Inflammatory macrophage treated with lipopolysaccharide for 4 hours (primary cell): Measurements from ENCODE around the gene PGGHG.
"Not testable (repeated sequence)": the region's sequence is repeated elsewhere in the genome, so short reads cannot be mapped to it uniquely, and the experiment has no call there.

ENCODE experiments used
- DNase-seq: peaks from one replicate; pipeline ENCODE4 v3.0.0-alpha.2; 2020

PGGHG gene

DNA sequence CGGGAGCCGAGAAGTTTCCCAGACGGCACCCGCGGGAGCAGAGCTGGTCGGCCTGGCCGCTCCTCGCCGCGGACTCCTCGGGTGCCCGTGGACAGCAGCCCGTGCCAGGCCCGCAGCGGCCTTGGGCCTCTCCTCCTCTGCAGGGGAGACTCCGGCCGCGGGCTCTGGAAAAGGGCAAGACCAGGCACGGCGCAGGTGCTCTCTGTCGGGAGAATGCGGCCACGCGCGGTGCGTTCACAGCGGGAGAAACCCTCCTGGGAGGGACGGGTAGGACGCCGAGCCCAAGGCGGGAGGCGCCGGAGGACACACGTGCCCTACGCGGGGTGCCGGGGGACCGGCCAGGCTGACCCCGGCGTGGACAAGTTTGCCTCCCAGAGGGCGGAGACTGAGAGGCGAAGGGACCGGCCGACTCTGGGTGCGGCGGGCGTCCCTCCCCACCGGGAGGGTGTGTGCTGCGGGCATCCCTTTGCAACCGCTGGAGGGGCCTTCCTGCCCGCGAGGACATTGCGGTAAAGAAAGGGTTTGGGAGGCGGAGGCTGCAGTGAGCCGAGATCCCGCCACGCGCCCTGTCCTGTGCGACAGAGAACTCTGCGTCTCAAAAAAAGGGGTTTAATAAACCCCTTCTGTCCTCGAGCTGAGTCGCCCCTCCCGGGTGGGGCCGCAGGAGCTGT is 27.2 kb downstream of the PGGHG start:
- no peak for DNase-seq

DNA sequence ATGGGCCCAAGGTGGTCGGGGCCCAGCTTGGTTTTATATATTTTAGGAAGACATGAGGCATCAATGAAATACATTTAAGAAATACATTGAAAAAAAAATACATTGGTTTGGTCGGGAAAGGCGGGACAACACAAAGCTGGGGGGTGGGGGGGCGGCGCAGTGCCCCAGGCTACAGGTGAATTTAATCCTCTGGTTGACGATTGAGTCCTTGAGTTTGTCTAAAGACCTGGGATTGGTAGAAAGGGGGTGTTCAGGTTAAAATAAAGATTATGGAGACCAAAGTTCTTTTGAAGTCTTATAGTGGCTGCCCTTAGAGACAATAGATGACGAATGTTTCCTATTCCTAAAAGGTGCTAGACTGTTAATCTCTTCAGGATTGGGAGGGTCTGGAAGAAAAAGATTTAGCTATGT is 28.0 kb downstream of the PGGHG start:
- DNase-seq: no peak

DNA sequence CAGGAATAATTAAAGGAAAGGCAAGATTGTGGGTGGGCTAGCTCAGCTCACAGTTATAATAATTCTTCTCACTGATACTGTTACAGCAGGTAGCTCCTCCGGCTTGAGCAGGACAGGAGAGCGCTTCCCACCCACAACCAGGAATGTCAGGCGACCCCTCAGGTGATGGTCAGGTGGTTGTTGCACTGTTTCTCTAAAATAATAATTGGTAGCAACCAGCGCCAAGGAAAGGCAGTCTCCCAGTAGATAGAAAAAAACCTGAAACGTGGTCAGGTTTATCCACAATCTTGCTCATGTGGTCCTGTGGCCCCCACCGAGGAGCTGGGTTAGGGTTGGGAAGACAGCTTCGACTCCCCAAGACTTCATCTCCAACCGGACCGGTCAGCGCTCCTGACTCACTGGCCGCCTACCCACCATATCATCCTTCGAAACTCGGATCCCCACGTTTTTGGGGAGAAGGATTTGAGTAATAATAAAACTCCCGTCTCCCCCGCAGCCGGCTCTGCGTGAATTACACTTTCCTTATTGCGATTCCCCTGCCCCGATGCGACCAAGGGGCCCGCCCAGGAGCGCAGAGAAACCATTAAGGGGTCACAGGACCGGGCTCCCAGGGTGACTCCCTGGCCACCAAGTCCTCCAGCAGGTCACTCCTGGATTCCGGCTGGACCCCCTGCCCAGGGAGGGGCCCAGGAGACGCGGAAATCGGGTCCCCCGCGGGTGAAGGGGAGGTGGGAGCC is 28.9 kb downstream of the PGGHG start:
- not testable (repeated sequence) for DNase-seq

DNA sequence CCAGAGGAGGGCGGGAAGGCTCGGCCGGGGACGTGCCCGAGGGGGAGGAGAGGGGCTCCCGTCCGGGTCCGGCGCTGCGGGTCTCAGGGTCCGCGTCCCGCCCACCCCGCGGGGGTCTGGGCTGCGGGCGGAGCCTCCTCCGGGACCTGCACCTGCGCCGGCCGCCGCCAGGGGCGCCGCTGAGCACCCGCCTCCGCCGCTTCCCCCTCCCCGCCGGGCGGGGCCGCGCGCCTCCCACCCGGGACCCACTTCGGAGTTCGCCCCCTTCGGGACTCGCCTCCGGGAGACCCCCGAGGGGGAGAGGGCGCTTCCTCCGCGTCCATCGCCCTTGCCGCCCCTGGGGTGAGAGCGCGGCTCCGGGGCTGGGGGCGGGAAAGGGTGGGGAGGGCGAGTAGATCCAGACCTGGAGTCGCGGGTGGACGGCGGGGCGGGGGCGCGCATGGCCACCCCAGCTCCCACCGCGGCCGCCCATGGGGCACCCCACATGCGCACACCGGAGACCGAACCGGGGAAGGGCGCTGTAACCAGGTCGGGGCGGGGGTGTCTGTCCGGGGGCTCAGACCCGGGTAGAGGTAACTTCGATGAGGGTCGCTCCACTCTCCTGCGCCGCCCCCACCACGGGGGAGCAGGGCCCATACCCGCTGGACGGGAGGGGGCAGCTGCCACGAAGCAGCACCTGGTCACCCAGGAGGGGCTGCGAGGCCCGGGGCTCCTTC is 29.6 kb downstream of the PGGHG start:
- not testable (repeated sequence) for DNase-seq

DNA sequence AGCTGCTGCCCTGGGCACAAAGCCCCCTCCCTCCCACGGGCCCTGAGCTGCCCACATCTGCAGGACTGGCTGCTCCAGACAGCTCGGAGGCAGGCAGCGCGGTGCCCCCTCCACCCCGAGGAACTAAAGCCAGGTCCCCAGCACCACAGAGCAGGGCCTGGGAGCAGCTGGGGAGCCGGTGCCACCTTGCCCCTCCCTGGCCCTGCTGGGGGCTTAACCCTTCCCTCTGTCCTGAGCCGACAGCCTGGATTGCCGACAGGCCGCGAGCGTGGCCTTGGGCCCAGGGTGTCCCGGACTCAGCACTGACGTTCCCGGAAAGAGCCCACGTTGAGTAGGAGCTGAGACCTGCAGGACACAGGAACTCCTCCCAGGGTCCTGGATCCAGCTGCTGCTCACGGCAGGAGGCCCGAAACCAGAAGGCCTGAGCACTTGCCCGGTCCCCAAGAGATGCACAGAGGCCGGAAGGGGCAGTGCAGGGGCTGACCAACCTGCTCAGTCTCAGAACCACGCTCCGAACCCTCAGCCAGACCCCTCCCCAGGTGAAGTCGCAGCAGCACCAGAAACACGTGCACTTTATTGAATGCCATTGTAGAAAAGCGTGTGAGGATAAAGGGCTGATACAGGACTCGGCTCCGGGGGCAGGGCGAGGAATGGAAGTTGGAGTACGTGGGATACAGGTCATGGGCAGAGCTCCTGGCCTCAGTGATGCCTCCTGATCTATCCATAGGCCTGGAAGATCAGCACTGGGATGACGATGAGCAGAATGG is 30.4 kb downstream of the PGGHG start:
- not testable (repeated sequence) for DNase-seq

DNA sequence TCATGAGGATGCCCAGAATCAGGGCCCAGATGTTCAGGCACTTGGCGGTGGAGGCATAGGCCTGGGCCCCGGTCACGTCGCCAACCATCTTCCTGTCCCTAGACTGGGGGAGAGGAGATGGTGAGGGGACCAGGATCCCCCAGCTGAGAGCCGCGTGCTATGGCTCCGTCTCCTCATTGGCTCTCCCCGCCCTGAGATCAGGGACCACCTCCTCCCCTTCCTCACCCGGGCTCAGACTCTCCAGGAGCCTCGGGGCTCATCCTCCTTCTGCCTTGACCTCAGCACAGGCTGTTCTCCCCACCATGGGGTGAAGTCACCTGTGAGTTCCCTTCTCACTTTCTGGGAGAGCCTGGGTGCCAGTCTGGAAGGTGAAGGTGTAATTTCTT is 31.0 kb downstream of the PGGHG start:
- DNase-seq: not testable (repeated sequence)

DNA sequence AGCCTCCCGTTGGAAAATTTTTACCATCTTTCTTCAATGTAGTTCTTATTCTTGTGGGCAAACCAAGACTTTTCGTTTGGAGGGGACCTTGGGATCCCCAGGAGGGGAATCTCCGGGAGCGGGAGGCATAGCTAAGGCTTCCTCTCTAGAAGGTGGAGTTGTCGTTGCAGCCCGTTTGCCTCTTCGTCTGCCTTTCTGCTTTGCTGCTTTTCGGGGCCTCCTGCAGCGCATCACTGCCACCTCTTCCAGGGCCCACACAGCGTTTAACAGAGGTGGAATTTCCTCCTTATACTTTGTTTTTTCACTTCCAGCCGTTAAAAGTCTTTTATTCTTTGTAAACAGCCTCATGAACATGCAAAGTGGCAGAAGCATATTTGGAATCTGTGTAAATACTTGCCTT is 35.2 kb downstream of the PGGHG start:
- DNase-seq: no peak

DNA sequence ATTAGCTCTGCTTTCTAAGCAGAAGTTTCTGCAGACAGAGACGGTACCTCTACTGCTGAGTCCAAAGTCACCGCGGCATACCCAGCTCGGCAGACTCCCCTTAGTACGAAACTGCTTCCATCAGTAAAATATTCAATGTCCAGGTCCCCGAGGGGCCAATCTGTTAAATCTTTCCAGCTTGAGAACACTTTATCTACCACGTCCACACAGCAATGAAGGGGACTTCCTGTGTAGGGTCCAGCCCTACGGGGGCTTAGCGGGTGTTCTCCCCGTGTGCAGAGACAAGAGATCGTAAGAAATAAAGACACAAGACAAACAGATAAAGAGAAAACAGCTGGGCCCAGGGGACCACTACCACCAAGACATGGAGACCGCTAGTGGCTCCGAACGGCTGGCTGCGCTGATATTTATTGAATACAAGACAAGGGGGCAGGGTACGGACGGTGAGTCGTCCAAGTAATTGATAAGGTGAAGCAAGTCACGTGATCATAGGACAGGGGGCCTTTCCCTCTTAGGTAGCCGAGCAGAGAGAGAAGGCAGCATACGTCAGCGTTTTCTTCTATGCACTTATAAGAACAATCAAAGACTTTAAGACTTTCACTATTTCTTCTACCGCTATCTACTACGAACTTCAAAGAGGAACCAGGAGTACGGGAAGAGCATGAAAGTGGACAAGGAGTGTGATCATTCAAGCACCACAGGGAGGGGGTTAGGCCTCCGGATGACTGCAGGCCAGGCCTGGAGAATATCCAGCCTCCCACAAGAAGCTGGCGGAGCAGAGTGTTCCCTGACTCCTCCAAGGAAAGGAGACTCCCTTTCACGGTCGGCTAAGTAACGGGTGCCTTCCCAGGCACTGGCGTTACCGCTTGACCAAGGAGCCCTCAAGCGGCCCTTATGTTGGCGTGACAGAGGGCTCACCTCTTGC is 35.9 kb downstream of the PGGHG start:
- not testable (repeated sequence) for DNase-seq

DNA sequence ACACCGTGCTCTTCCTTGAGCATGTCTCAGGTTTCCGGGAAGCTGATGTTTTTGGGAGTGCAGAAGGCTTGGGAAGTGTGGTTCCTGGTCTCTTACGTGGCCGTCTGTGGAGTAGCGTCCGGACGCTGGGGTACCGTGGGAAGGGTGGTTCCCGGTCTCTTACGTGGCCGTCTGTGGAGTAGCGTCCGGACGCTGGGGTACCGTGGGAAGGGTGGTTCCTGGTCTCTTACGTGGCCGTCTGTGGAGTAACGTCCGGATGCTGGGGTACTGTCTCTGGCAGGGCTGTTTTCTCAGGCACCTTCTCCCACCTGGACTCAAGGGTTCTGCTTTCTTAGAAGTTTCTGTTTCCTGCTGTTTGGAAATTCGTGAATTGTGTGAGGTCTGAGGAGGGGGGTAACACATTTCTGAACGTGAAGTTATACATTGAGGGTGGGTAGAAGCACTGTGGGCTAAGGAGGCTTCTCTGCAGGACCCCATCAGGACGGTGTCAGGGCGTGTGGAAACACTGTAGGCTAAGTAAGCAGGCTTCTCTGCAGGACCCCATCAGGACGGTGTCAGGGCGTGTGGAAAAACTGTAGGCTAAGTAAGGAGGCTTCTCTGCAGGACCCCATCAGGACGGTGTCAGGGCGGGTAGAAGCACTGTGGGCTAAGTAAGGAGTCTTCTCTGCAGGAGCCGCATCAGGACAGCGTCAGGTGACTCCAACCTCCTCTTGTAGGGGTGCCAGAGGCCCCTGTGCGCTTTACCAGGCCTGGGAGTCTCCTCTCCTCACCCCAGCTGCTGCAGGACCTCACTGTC is 37.1 kb downstream of the PGGHG start:
- no peak for DNase-seq

DNA sequence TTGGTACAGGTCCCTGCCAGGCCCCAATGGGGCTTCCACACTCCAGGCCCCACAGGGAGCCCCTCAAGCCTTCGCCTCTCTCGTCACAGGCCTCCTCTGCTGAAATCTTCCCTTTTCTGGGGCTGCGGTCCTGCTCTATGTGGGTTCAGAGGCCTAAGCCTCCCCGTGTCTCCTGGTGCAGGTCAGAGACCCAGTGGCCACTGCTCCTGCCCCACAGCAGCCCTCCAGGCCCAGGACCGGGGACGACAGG is 37.6 kb downstream of the PGGHG start:
- no peak for DNase-seq

DNA sequence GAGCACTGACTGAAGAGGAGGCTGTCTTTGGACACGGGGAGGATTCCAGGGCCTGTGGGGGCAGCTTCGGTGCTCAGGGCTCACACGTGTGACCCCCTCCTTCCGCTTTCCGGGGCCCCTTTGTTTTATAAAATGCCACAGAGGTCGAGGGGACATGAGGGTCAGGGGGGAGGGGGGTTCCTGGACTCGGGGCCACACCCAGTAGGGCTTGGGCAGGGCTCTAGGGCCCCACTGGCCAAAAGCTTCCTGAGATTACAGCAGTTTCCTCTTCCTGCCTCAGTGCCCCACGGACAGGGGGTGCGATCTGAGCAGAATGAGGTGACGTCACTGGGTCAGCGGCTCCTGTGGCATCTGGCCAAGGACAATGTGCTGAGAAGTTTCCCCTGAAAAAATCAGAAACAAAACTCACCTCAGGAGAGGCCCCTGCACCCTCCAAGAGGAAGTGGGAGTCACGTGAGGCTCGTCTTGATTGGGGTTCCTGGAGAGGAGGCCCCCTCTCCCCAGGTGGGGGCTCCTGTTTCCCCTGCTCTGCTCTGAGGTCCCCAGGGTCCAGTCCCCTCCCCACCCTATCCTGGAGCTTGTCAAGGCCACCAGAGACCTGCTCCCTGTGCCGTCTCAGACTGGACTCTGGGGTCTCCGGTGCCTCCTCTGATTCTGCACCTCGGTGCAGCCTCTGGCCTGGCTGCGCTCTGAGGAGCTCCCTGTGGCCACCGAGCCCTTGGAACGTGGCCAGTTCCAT is 38.1 kb downstream of the PGGHG start:
- peak; percentile 88 for DNase-seq

DNA sequence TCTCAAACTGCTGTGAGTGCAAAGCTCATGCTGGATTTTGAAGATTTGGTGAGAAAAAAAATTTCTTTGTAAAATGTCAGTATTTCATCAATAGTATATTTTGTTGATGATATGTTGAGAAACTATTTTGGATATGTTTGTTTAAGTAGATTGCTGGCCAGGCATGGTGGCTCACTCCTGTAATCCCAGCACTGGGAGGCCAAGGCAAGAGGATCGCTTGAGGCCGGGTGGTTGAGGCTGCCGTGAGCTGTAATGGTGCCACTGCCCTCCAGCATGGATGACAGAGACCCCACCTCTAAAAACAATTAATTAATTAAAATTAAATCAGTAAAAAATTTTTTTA is 38.6 kb downstream of the PGGHG start:
- no peak for DNase-seq

DNA sequence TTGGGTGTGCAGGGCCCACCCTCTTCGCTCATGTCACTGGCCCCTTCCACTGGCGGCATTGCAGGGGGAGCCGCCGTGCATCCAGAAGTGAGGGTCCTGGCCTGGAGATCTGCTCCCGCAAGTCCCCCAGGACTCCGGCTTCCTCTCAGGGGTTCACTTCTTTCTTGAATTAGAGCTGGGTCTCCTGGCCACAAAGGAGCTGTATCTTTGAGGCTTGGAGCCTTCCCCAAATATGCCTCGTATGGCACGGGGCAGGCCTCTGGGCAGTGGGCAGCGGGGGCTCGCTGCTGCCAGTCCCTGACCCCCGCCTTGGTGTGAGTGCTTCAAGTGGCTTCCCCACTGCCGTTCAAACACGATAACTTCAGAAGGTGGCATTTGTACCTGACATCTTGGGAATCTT is 39.1 kb downstream of the PGGHG start:
- DNase-seq: no peak

DNA sequence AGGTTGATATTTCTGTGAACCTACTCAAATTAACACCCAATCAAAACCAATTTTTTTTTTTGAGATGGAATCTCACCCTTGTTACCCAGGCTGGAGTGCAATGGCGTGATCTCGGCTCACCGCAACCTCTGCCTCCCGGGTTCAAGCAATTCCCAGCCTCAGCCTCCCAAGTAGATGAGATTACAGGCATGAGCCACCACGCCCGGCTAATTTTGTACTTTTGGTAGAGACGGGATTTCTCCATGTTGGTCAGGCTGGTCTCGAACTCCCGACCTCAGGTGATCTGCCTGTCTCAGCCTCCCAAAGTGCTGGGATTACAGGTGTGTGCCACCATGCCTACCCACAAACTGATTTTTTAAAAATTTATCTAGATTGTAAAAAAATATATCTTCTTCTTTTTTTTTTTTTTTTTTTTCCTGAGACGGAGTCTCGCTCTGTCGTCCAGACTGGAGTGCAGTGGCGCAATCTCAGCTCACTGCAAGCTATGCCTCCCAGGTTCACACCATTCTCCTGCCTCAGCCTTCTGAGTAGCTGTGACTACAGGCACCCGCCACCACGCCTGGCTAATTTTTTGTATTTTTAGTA is 39.7 kb downstream of the PGGHG start:
- not testable (repeated sequence) for DNase-seq

DNA sequence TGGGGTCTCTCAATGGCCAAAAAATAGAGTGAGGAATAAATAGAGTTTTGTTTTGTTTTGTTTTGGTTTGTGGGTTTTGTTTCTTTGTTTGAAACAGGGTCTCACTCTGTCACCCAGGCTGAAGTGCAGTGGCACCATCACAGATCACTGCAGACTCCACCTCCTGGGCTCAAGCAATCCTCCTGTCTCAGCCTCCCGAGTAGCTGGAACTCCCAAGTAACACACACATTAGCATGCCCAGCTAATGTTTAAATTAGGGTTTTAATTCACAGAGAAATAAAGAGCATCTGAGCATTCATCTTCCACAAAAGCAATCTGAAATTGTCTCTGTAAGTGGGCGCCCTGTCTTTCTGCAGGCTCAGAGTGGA is 40.9 kb downstream of the PGGHG start:
- no peak for DNase-seq

DNA sequence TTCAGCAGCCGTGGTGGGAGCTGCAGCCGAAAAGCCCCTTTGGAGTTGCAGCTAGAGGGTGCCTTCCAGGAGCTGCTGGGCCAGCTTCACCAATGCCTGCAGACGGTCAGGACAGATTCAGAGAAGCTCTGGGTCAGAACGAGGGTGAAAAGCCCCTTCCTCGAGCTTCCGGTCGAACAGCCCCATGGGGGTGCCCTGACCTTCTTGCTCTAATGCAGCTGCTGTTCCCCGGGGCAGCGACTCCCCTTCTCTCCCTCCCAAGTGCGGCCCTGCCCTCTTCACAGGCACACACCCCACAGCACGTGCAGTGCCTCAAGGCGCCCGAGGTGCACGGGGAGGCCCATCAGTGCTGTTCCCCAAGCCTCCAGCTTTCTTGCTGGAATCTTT is 41.4 kb downstream of the PGGHG start:
- no peak for DNase-seq

DNA sequence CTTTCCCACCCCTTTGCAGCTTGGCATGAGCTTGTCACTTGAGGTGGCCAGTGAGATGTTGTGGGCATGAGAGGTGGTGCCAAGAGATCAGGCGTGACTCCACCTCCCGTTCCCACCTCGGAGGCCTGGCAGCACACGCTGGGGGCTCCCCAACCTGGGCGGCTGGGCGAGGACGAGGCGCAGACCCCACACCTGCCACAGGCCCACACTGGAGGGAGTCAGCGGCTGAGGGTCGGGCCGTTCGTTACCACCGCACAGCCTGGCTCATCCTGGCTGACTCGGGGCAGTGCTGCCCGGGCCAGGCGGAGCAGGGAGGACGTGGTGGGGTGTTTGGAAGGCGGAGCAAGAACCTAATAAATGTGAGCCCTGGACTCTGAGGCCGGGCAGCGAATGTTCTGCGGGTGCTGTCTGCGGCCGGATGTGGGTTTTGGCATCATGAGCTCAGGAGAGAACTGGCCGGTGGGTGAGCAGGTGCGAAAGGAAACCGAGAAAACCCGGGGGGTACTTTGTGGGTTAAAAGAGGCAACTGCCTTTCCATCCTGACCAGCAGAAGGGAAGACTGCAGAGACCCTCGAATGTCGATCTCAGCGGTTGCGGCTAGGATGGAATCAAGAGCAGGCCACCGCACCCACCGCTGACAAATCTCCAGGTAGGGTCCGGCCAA is 41.9 kb downstream of the PGGHG start:
- no peak for DNase-seq

DNA sequence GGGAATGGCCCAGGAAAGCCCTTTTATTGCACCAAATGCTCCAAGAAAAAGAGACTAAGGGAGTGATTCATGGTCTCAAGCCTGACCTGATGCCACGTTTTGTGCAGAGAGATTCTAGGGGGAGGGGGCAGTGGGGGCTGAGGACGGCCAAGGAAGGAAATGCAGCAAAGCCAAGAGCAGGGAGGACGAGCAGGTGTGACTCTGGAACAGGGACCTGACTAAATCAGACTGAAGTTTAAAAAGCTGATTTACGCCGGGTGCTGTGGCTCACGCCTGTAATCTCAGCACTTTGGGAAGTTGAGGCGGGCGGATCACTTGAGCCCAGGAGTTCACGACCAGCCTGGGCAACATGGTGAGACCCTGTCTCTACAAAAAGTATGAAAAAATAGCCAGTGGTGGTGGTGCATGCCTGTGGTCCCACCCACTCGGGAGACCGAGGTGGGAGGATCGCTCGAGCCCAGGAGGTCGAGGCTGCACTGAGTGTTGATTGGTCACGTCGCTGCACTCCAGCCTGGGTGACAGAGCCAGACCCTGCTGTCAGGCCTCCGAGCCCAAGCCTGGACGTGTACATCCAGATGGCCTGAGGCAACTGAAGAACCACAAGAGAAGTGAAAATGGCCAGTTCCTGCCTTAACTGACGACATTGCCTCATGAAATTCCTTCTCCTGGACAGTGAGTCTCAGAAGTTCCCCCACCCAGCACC is 42.6 kb downstream of the PGGHG start:
- no peak for DNase-seq
